ENCODE data around the gene STRBP.

Gene STRBP

DNA sequence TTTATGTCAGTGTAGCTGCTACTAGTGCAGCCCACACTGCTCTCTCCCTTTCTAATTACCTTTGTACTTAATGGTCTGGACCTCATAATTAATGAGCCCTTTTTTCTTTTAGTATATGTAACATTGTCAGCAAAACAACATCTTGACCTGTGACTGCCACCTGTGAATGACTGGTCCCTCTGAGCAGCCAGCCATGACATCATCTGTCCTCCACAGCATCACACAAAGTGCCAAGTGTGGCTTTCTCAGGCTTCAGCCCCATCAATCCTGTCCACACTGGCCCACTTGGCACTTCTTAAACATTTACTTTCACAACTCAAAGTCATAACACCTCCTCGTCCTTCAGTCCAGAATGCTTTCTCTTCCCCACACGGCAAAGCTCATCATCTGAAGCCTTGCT lies 130.2 kb downstream of the STRBP start:
- in situ Hi-C loops (cut with MboI; ENCODE audit: low sequenced_read_pairs) = no loop called here

DNA sequence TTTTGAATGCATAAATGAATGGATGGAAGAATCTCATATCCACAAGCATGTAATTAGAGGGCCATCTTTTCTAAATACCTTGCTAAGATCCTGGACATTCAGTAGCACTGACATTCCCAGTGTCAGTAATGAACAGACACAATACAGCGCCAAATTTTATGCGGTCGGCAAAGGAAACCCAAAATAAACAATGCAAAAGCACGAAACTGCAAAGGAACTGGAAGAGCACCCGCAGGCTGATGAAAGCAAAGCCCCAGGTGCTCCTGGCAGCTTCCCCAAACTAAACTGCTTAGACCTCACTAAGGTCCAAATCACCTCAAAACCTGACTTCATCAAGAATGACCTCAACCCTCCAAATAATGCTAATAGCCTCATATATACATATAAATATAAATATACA lies 133.0 kb downstream of the STRBP start:
- in situ Hi-C loops (cut with MboI; ENCODE audit: low sequenced_read_pairs) = no loop called here

GRCh38 chr9:123132696-123133095 lies 135.7 kb downstream of the STRBP start:
- in situ Hi-C loops (cut with MboI; ENCODE audit: low sequenced_read_pairs) = no loop called here

GRCh38 chr9:123131993-123132392 lies 136.4 kb downstream of the STRBP start:
- in situ Hi-C loops (cut with MboI; ENCODE audit: low sequenced_read_pairs) = no loop called here

GRCh38 chr9:123131258-123131657 lies 137.1 kb downstream of the STRBP start:
- in situ Hi-C loops (cut with MboI; ENCODE audit: low sequenced_read_pairs) = no loop called here

DNA sequence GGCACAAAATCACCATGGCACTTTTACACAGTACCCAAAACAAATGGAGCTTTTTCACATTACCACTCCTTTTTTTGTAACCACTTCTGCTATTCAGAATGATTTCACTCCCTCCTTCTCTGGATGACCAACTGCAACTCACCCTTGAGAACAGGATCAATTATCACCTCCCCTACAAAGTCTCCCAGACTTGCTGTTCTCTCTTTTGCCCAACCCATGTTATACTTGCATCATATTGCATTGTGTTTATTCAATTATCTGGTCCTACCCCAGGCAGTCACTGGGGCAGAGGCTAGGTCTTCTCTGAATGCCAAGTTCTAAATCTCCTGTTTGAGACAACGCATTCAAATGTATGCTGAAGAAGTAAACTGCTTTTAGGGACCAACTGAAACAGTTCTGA lies 139.0 kb downstream of the STRBP start:
- in situ Hi-C loops (cut with MboI; ENCODE audit: low sequenced_read_pairs) = no loop called here

DNA sequence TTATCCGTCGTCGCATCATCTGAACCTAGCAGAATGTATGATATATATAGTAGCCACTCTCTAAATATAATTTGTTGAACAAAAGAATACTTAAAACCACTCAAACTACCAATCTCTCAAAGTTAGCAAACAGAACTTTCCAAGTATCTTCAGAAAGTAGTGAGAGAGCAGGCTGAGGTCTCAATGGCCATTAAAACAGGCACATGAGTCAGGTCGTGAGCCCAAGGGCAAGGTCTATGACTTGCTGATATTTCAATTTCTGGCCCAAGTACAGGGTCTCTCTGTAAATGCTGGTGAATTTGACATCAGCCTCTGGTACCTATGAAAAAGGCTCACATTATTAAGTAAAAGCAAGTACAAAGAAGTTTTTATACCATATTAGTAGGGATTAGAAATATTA lies 139.8 kb downstream of the STRBP start:
- in situ Hi-C loops (cut with MboI; ENCODE audit: low sequenced_read_pairs) = no loop called here

- in situ Hi-C loops (cut with MboI; ENCODE audit: low sequenced_read_pairs) = no loop called here
Measured at GRCh38 chr9:123127512-123128075, 140.8 kb downstream of the STRBP start.

GRCh38 chr9:123121457-123121856 lies 146.9 kb downstream of the STRBP start:
- in situ Hi-C loops (cut with MboI; ENCODE audit: low sequenced_read_pairs) = no loop called here

DNA sequence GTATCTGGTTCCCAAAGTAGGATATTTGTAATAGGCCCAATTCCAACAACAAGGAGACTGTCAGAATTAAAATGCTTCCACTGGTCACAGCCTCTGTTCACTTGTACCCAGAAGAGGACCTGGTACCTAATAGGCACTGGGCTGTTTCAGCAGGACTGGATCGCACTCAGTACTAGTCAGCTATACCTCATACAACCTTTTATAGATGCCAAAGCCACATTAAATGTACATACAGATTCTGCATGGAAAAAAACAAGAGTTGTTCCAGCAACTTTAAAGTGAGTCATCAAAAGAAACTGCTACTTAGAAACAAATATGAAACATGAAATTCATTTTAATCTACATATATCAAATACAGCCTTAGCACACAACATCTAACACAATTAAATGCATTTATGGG lies 147.4 kb downstream of the STRBP start:
- in situ Hi-C loops (cut with MboI; ENCODE audit: low sequenced_read_pairs) = no loop called here

GRCh38 chr9:123120131-123120530 lies 148.3 kb downstream of the STRBP start:
- in situ Hi-C loops (cut with MboI; ENCODE audit: low sequenced_read_pairs) = no loop called here

GRCh38 chr9:123119566-123119965 lies 148.8 kb downstream of the STRBP start:
- in situ Hi-C loops (cut with MboI; ENCODE audit: low sequenced_read_pairs) = no loop called here

GRCh38 chr9:123116036-123116435 lies 152.3 kb downstream of the STRBP start:
- in situ Hi-C loops (cut with MboI; ENCODE audit: low sequenced_read_pairs) = no loop called here

GRCh38 chr9:123115146-123115913 lies 153.1 kb downstream of the STRBP start:
- in situ Hi-C loops (cut with MboI; ENCODE audit: low sequenced_read_pairs) = no loop called here

DNA sequence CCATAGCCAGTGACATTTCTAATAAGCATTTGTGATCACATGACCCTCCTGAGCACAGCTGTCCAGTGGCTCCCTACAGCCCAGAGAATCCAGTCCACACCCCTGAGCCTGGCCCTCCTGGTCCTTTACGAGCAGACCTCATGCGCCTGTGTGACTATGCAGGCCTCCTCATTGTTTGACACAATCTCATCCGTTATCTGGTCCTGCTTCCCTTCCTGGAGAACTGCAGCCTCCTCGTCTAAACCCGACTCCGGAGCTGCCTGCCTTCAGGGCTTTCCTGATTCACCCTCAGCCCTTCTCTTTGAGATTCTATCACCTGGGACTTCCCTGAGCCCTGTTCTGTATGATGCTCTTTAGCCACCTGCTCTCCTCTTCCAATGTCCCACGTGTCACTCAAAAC lies 155.2 kb downstream of the STRBP start:
- in situ Hi-C loops (cut with MboI; ENCODE audit: low sequenced_read_pairs) = no loop called here

DNA sequence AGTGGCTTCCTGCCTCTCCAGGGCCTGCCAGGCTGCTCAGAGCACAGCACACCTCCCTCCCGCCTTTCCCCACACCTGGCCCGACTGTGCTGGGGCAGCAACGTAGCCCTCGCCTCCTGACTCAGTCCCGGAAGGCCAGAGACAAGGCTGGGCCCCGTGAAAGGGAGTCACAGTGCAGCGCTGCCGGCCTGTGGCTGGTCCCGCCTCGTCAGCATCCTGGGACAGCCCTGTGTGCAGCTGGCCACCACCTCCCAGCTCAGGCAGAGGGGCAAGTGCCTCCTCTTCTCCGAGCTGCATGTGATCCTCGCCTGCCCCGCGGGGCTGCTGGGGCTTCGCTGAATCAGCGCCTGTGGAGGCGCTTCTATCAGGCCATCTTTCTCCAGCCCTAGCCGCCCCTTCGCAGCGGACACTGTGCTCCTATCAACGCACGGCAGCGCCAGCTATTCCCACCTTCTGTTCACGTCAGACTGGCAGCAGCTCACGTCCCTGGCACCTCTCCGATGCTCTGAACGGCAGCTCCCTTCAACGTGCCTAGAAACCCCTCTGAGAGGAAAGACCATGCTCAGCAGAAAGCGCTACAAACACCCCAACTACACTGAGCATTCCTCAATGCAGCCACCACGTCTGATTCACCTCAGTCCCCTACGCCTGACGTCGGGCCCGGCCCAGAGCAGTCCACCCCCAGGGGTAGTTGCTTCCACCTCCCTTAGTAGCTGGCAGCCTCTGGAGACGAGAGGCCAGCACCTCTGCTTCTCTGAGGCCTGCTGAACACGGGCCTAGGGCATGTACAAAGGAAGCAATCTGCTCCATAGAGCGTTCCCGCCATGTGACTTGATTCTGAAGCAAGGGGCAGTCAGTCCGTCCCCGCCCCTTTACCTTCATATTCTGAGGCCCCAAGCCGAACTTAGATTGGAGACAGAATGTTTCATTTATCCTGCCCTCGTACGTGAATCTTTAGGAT lies 156.1 kb downstream of the STRBP start:
- in situ Hi-C loops (cut with MboI; ENCODE audit: low sequenced_read_pairs) = no loop called here

- in situ Hi-C loops (cut with MboI; ENCODE audit: low sequenced_read_pairs) = no loop called here
Measured at GRCh38 chr9:123111427-123112014, 156.9 kb downstream of the STRBP start.

GRCh38 chr9:123109540-123110279 lies 158.7 kb downstream of the STRBP start:
- in situ Hi-C loops (cut with MboI; ENCODE audit: low sequenced_read_pairs) = no loop called here

DNA sequence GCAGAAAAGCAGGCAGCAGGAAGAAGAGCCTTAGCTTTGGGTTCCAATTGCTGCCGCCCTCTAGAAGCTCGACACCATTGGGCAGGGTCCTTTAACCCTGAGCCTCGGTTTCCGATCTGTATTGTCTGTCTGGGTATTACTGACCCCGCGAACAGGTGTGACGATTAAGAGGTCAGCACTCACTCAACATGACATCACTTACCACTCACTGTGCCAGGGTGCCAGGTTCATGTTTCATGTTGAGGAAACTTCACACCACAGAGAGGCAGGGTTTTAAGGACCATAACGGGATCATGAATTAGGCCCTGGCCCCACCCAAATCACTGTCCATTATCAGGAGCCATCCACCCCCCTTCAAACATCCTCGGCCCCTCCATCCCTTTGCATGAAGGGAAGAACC lies 159.4 kb downstream of the STRBP start:
- in situ Hi-C loops (cut with MboI; ENCODE audit: low sequenced_read_pairs) = no loop called here

DNA sequence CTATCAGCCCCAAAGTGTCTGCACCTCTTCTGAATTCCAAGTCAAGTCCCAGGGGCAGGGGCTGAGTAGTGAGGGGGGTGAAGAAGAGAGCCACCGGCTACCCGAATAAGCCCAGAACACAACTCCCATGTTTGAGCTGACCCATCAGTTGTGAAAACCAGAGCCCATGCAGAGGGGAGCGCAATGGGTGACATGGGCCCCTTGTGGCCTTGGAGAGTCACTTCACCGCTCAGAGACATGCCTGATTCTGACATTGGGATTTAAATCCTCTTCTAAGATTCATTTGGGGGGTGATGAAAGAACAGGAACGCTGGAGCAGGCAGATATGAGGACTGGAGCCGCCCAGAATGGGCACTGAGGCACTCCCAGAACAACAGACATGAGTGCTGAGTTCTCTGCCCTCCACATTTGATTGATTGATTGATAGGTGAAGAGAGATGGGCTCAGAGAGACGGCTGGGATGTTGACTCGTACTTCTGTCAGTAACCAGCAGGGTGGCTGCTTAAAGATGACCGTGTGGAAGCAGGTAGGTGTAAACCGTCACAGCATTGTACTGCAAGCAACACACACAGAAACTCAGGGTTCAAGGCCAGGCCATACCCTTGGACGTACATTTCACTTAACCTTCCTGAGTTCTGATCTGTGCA lies 160.6 kb downstream of the STRBP start:
- in situ Hi-C loops (cut with MboI; ENCODE audit: low sequenced_read_pairs) = no loop called here
